Brain microvascular endothelial cell (primary cell): ENCODE data around the gene POU2F3.

Experiments used
- DNase-seq: peaks from one replicate; pipeline ENCODE4 v3.0.0-alpha.2; 2020
- H3K27ac ChIP-seq: fragments of 250-450 bp; sonication (Bioruptor Pico); 2 replicates; pipeline ENCODE4 v1.5.1; 2020; ENCODE audit warnings: mild to moderate bottlenecking, moderate library complexity
- H3K27me3 ChIP-seq: fragments of 250-450 bp; sonication (Bioruptor Pico); replicated peaks from 2 replicates; pipeline ENCODE4 v1.5.1; 2020; ENCODE audit warnings: mild to moderate bottlenecking
- H3K36me3 ChIP-seq: fragments of 250-450 bp; sonication (Bioruptor Pico); replicated peaks from 2 replicates; pipeline ENCODE4 v1.5.1; 2020; ENCODE audit warnings: mild to moderate bottlenecking
- H3K4me3 ChIP-seq: 2 replicates; pipeline ENCODE4 v1.5.1; 2011; ENCODE audit warnings: low read depth, mild to moderate bottlenecking, control low read depth, low read length, moderate library complexity
- CTCF ChIP-seq: IDR thresholded peaks from 2 replicates; pipeline ENCODE4 v1.5.1; 2011; ENCODE audit warnings: low read depth, mild to moderate bottlenecking, moderate library complexity, low read length, control low read depth, inconsistent platforms; ENCODE audit errors: missing control alignments
- in situ Hi-C: cut with HindIII; loops from 2 replicates; pipeline ENCODE4 v1.10.0; 2017; ENCODE audit warnings: low sequenced_read_pairs, low pct_ligation_motif_present

POU2F3 gene

GRCh38 chr11:120229451-120230424, 10.2 kb upstream of the POU2F3 start:
- Histone ChIP-seq H3K27me3 (no peaks in the 10 kb centered on the region), H3K4me3 (no peak overlapping the region), H3K27ac (no peak overlapping the region), H3K36me3 (no peaks in the 10 kb centered on the region)
- peak; percentile 77 for TF ChIP-seq CTCF
- in situ Hi-C loops: no loop called here
- DNase-seq: no peak

GRCh38 chr11:120230433-120231071, 9.4 kb upstream of the POU2F3 start:
- H3K27me3 ChIP-seq: no peaks in the 10 kb centered on the region
- DNase-seq: no peak
- H3K27ac ChIP-seq: no peak overlapping the region
- in situ Hi-C loops: no loop called here
- H3K4me3 ChIP-seq: no peak overlapping the region
- no peaks in the 10 kb centered on the region for H3K36me3 ChIP-seq
- TF ChIP-seq CTCF: no peak

GRCh38 chr11:120231963-120232362, 8.0 kb upstream of the POU2F3 start:
- Histone ChIP-seq H3K4me3 (no peak overlapping the region), H3K27me3 (no peaks in the 10 kb centered on the region), H3K36me3 (no peaks in the 10 kb centered on the region), H3K27ac (no peak overlapping the region)
- no peak for TF ChIP-seq CTCF
- no peak for DNase-seq
- in situ Hi-C loops: no loop called here

GRCh38 chr11:120233207-120233803, 6.6 kb upstream of the POU2F3 start:
- no peak overlapping the region for H3K27ac ChIP-seq
- in situ Hi-C loops: no loop called here
- DNase-seq: no peak
- no peaks in the 10 kb centered on the region for H3K36me3 ChIP-seq
- no peak for TF ChIP-seq CTCF
- H3K4me3 ChIP-seq: no peak overlapping the region
- H3K27me3 ChIP-seq: peaks cover 3% of the 10 kb centered on the region

- H3K27ac ChIP-seq: no peak overlapping the region
- DNase-seq: no peak
- H3K36me3 ChIP-seq: no peaks in the 10 kb centered on the region
- in situ Hi-C loops: no loop called here
- TF ChIP-seq CTCF: peak; percentile 85
- H3K27me3 ChIP-seq: peaks cover 18% of the 10 kb centered on the region
- H3K4me3 ChIP-seq: no peak overlapping the region
Measured at GRCh38 chr11:120235024-120235628, 4.8 kb upstream of the POU2F3 start.
